NCI-H226 (cell line): ENCODE results near the gene LYAR.

ENCODE experiments used
- DNase-seq: peaks from one replicate; pipeline ENCODE4 v3.0.0-alpha.2; 2015

LYAR gene

GRCh38 chr4:4315461-4316149, 25.7 kb upstream of the LYAR start:
- no peak for DNase-seq

- no peak for DNase-seq
These were observed 21.2 kb upstream of the LYAR start for GRCh38 chr4:4311193-4311592.

GRCh38 chr4:4308800-4309441, 19.0 kb upstream of the LYAR start:
- no peak for DNase-seq

GRCh38 chr4:4306920-4307319, 17.0 kb upstream of the LYAR start:
- DNase-seq = no peak

- DNase-seq = no peak
These were observed 12.5 kb upstream of the LYAR start for GRCh38 chr4:4302416-4302815.

GRCh38 chr4:4302001-4302400, 12.0 kb upstream of the LYAR start:
- DNase-seq = no peak

- no peak for DNase-seq
These were observed 9.1 kb upstream of the LYAR start for GRCh38 chr4:4299006-4299405.

- DNase-seq = no peak
These were observed 6.4 kb upstream of the LYAR start for GRCh38 chr4:4296283-4296846.

GRCh38 chr4:4293279-4293678, 3.3 kb upstream of the LYAR start:
- DNase-seq = no peak

- no peak for DNase-seq
These were observed 385 bp downstream of the LYAR start for GRCh38 chr4:4289597-4289940.

- no peak for DNase-seq
These were observed 899 bp downstream of the LYAR start for GRCh38 chr4:4289055-4289454.

- no peak for DNase-seq
These were observed 1.9 kb downstream of the LYAR start for GRCh38 chr4:4288098-4288497.

- DNase-seq = peak; percentile 65
These were observed 4.9 kb downstream of the LYAR start for GRCh38 chr4:4284827-4285618.

GRCh38 chr4:4281787-4282186, 8.2 kb downstream of the LYAR start:
- no peak for DNase-seq

- DNase-seq = no peak
These were observed 12.4 kb downstream of the LYAR start for GRCh38 chr4:4277531-4277930.

GRCh38 chr4:4274226-4274625, 15.7 kb downstream of the LYAR start:
- no peak for DNase-seq

GRCh38 chr4:4271912-4272311, 18.0 kb downstream of the LYAR start:
- DNase-seq = no peak

- DNase-seq = no peak
These were observed 19.4 kb downstream of the LYAR start for GRCh38 chr4:4270529-4270928.

GRCh38 chr4:4269856-4270255, 20.1 kb downstream of the LYAR start:
- DNase-seq = no peak

- no peak for DNase-seq
These were observed 20.6 kb downstream of the LYAR start for GRCh38 chr4:4269331-4269731.

GRCh38 chr4:4268776-4269175, 21.2 kb downstream of the LYAR start:
- no peak for DNase-seq

- DNase-seq = no peak
These were observed 22.0 kb downstream of the LYAR start for GRCh38 chr4:4267981-4268380.

- DNase-seq = peak; percentile 40
These were observed 29.7 kb downstream of the LYAR start for GRCh38 chr4:4260185-4260751.
